ENCODE data around the gene COL8A1. TPM values are rescaled to one million over a fixed set of nuclear protein-coding genes. Genes with fewer than 3 reads are reported as not detected.

The COL8A1 gene
- total and polyA plus RNA-seq, 9 of the 15 experiments (the other 6 are each of a cell fraction or from before 2014, with no cell fraction given): 0.07 TPM; not detected in 8

DNA sequence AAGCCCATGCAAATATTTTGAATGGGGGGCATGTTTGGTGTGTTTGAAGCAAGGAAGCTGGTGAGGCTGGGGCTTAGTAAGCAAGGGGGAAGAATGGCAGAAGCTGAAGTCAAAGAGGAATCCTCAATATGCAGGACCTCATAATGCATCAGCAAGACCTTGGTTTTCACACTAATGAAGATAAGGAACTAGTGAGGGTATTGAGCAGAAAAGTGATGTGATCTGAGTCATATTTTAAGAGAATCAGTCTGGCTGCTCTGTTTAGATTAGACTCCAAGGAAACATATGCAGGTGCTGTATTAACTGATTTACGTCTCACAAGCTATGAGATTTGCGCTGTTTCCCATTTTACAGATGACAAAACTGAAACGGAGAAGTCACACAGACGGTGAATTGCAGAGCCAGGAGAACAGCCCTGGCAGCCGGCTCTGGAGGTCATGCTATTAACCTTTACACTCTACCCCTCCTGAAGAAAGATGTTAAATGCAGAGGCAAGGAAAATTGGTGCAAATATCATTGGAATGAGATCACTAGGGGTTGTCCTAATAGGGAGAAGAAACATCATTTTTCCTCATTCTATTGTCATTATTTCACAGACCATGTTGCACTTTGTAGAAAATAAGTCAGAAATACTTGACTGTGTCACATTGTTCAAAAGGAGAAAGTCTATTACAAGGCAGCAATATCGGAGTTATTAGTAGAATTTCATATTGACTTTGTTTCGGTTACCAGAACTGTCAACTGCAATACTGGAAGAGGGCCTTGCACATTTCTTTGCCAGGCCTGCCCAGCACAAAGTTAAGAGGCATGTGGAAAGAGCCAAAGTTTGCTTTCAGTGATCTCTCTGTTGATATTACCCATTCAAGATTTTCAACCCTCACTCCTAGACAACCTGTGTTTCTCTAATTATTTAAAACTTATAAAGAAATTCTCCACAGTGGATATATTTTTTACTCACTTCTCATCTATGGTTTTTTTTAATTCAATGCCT, 64.9 kb downstream of the COL8A1 start (continued):
- TF ChIP-seq, protein P1, sequence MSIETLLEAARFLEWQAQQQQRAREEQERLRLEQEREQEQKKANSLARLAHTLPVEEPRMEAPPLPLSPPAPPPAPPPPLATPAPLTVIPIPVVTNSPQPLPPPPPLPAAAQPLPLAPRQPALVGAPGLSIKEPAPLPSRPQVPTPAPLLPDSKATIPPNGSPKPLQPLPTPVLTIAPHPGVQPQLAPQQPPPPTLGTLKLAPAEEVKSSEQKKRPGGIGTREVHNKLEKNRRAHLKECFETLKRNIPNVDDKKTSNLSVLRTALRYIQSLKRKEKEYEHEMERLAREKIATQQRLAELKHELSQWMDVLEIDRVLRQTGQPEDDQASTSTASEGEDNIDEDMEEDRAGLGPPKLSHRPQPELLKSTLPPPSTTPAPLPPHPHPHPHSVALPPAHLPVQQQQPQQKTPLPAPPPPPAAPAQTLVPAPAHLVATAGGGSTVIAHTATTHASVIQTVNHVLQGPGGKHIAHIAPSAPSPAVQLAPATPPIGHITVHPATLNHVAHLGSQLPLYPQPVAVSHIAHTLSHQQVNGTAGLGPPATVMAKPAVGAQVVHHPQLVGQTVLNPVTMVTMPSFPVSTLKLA (conservative IDR thresholded peaks at IDR 0.05): no peak
- TF ChIP-seq ZNF717 (CRISPR knock-in tag; IDR thresholded peaks at IDR 0.05): no peak

DNA sequence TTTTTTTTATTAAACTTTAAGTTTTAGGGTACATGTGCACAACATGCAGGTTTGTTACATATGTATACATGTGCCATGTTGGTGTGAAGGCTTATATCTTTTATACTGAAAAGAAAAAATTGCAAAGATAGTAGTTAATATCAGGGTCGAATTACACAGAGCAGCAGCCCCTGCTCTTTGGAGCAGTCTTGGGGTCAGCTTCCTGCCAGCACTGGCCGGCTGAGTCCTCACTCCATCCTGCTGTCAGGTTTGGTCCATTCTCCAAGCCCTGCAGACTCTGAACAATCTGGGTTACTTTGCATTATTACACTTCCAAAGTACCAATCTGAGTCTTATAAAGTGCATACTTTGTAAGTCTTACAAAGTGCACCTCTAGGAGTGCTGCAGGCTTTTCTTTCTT, 66.0 kb downstream of the COL8A1 start:
- intact Hi-C loops (cut with micrococcal nuclease) (no loop called here), in situ Hi-C loops (cut with MboI) (no loop called here)
- TF ChIP-seq ZNF41 (CRISPR knock-in tag; conservative IDR thresholded peaks at IDR 0.05): no peak
- TF ChIP-seq SIRT6 (IDR thresholded peaks at IDR 0.05; ENCODE audit: low read depth, low read length): no peak
- H3K4me3 ChIP-seq: no peak overlapping the region
- no peaks in the 10 kb centered on the region for H3K4me1 ChIP-seq (replicated peaks in 1 of 2; ENCODE audit: control insufficient read depth in 2 of 2, insufficient read depth in 2 of 2, low read length in 2 of 2)
- no peaks in the 10 kb centered on the region for H3K27me3 ChIP-seq (ENCODE audit: control insufficient read depth in 2 of 2, insufficient read depth in 2 of 2, low read length in 2 of 2)
- no peak for DNase-seq (ENCODE audit: extremely low read depth in 1 of 4, low spot score in 3 of 4)
- POLR2A ChIA-PET: no interaction called here
- CTCF ChIA-PET (ENCODE audit: low intra/inter-chr PET ratio): no interaction called here
- BruUV-seq (replicated peaks): no TSS peak
- H3K4me2 ChIP-seq (ENCODE audit: insufficient read depth, low read length): no peak overlapping the region
- no peaks in the 10 kb centered on the region for H3K79me2 ChIP-seq (ENCODE audit: control insufficient read depth, insufficient read depth, low read length)
- no peaks in the 10 kb centered on the region for H3K9me3 ChIP-seq (replicated peaks; ENCODE audit: control insufficient read depth, insufficient read depth, low read depth, low read length)
- no peak overlapping the region for H3K9ac ChIP-seq (ENCODE audit: insufficient read depth in 1 of 2, low read depth in 2 of 2, low read length in 2 of 2)
- no peaks in the 10 kb centered on the region for H3K9me1 ChIP-seq (ENCODE audit: control insufficient read depth, insufficient read depth, low read length)
- H2AFZ ChIP-seq (ENCODE audit: low read depth, low read length): no peak overlapping the region
- WGBS (ENCODE audit: insufficient coverage, low coverage, missing lambda C conversion rate): 0% methylated on average over 2 of the region's 2 CpGs
- no peaks in the 10 kb centered on the region for H3K36me3 ChIP-seq (ENCODE audit: control insufficient read depth, insufficient read depth, low read length)
- FAIRE-seq: no peak
- ATAC-seq: no peak
- H3K27ac ChIP-seq (ENCODE audit: extremely low read depth, low read depth, low read length): no peak overlapping the region
- H4K20me1 ChIP-seq (replicated peaks; ENCODE audit: control insufficient read depth, insufficient read depth, low read length): no peaks in the 10 kb centered on the region
